HEK293 (cell line): ENCODE data around the gene REX1BD.

Experiments
- BCL11A ChIP-seq: fragments of 450-650 bp; formaldehyde crosslinking; IDR thresholded peaks from 2 replicates; pipeline ENCODE4 v1.5.1; 2016; ENCODE audit warnings: low read depth, missing biosample characterization, missing genetic modification characterization
- BCL6B ChIP-seq: fragments of 450-650 bp; formaldehyde crosslinking; IDR thresholded peaks from 2 replicates; pipeline ENCODE4 v1.5.1; 2017; ENCODE audit warnings: missing biosample characterization, missing genetic modification characterization
- CTCF ChIP-seq: fragments of 450-650 bp; formaldehyde crosslinking; IDR thresholded peaks from 2 replicates; pipeline ENCODE4 v1.5.1; 2016; ENCODE audit warnings: missing biosample characterization, missing genetic modification characterization
- GFI1B ChIP-seq: fragments of 450-650 bp; formaldehyde crosslinking; IDR thresholded peaks from 2 replicates; pipeline ENCODE4 v1.5.1; 2016; ENCODE audit warnings: missing biosample characterization, missing genetic modification characterization
- GLI2 ChIP-seq: fragments of 450-650 bp; formaldehyde crosslinking; IDR thresholded peaks from 2 replicates; pipeline ENCODE4; 2017; ENCODE audit warnings: missing biosample characterization, missing genetic modification characterization, low read depth, borderline replicate concordance
- GLI4 ChIP-seq: fragments of 450-650 bp; formaldehyde crosslinking; IDR thresholded peaks from 2 replicates; pipeline ENCODE4 v1.5.1; 2016; ENCODE audit warnings: missing biosample characterization, missing genetic modification characterization
- IKZF3 ChIP-seq: fragments of 450-650 bp; IDR thresholded peaks from 2 replicates; pipeline ENCODE4 v1.5.0; 2018; ENCODE audit warnings: missing biosample characterization, mild to moderate bottlenecking, missing genetic modification characterization, moderate library complexity
- KLF7 ChIP-seq: fragments of 450-650 bp; formaldehyde crosslinking; IDR thresholded peaks from 2 replicates; pipeline ENCODE4 v1.5.1; 2016; ENCODE audit warnings: missing biosample characterization, missing genetic modification characterization, borderline replicate concordance
- KLF9 ChIP-seq: fragments of 450-650 bp; formaldehyde crosslinking; IDR thresholded peaks from 2 replicates; pipeline ENCODE4 v1.5.1; 2016; ENCODE audit warnings: missing biosample characterization, missing genetic modification characterization, low read depth
- PRDM1 ChIP-seq: fragments of 450-650 bp; formaldehyde crosslinking; IDR thresholded peaks from 2 replicates; pipeline ENCODE4; 2016; ENCODE audit warnings: missing biosample characterization, missing genetic modification characterization
- RBAK ChIP-seq: fragments of 450-650 bp; formaldehyde crosslinking; IDR thresholded peaks from 2 replicates; pipeline ENCODE4 v1.5.1; 2016; ENCODE audit warnings: missing biosample characterization, missing genetic modification characterization
- REPIN1 ChIP-seq: fragments of 450-650 bp; formaldehyde crosslinking; IDR thresholded peaks from 2 replicates; pipeline ENCODE4 v1.5.1; 2017; ENCODE audit warnings: missing biosample characterization, missing genetic modification characterization, low read depth
- SP3 ChIP-seq: fragments of 450-650 bp; formaldehyde crosslinking; IDR thresholded peaks from 2 replicates; pipeline ENCODE4 v1.5.1; 2016; ENCODE audit warnings: missing biosample characterization, missing genetic modification characterization
- TCF7L2 ChIP-seq: IDR thresholded peaks from 2 replicates; pipeline ENCODE4 v1.6.1; 2011; ENCODE audit warnings: low read depth, mild to moderate bottlenecking, inconsistent platforms, low read length, moderate library complexity, borderline replicate concordance
- ZBTB44 ChIP-seq: fragments of 450-650 bp; IDR thresholded peaks from 2 replicates; pipeline ENCODE4 v1.5.1; 2018; ENCODE audit warnings: missing biosample characterization, mild to moderate bottlenecking, missing genetic modification characterization
- ZFP3 ChIP-seq: fragments of 450-650 bp; formaldehyde crosslinking; IDR thresholded peaks from 2 replicates; pipeline ENCODE4 v1.5.1; 2016; ENCODE audit warnings: low read depth, missing biosample characterization, missing genetic modification characterization
- ZNF175 ChIP-seq: fragments of 450-650 bp; formaldehyde crosslinking; IDR thresholded peaks from 2 replicates; pipeline ENCODE4 v1.5.1; 2016; ENCODE audit warnings: missing biosample characterization, missing genetic modification characterization
- ZNF2 ChIP-seq: fragments of 450-650 bp; formaldehyde crosslinking; IDR thresholded peaks from 2 replicates; pipeline ENCODE4 v1.5.1; 2016; ENCODE audit warnings: missing biosample characterization, missing genetic modification characterization
- ZNF248 ChIP-seq: fragments of 450-650 bp; formaldehyde crosslinking; IDR thresholded peaks from 2 replicates; pipeline ENCODE4 v1.5.1; 2017; ENCODE audit warnings: missing biosample characterization, missing genetic modification characterization
- ZNF292 ChIP-seq: fragments of 450-650 bp; formaldehyde crosslinking; IDR thresholded peaks from 2 replicates; pipeline ENCODE4 v1.5.1; 2016; ENCODE audit warnings: low read depth, missing biosample characterization, missing genetic modification characterization, borderline replicate concordance
- ZNF354C ChIP-seq: fragments of 450-650 bp; formaldehyde crosslinking; IDR thresholded peaks from 2 replicates; pipeline ENCODE4 v1.5.1; 2016; ENCODE audit warnings: missing biosample characterization, missing genetic modification characterization, low read depth, borderline replicate concordance
- ZNF366 ChIP-seq: fragments of 450-650 bp; formaldehyde crosslinking; conservative IDR thresholded peaks from 2 replicates; pipeline ENCODE4 v1.5.1; 2016; ENCODE audit warnings: missing biosample characterization, missing genetic modification characterization
- ZNF37A ChIP-seq: fragments of 450-650 bp; IDR thresholded peaks from 2 replicates; pipeline ENCODE4 v1.5.1; 2018; ENCODE audit warnings: missing biosample characterization, missing genetic modification characterization
- ZNF416 ChIP-seq: fragments of 450-650 bp; formaldehyde crosslinking; IDR thresholded peaks from 2 replicates; pipeline ENCODE4 v1.5.1; 2016; ENCODE audit warnings: missing biosample characterization, missing genetic modification characterization
- ZNF426 ChIP-seq: fragments of 450-650 bp; formaldehyde crosslinking; IDR thresholded peaks from 2 replicates; pipeline ENCODE4 v1.5.1; 2017; ENCODE audit warnings: missing biosample characterization, missing genetic modification characterization, mild to moderate bottlenecking, inconsistent platforms, moderate library complexity
- ZNF501 ChIP-seq: fragments of 450-650 bp; formaldehyde crosslinking; IDR thresholded peaks from 2 replicates; pipeline ENCODE4 v1.5.1; 2016; ENCODE audit warnings: missing biosample characterization, missing genetic modification characterization
- ZNF624 ChIP-seq: fragments of 450-650 bp; formaldehyde crosslinking; IDR thresholded peaks from 2 replicates; pipeline ENCODE4 v1.5.1; 2017; ENCODE audit warnings: missing biosample characterization, missing genetic modification characterization
- ZNF639 ChIP-seq: fragments of 450-650 bp; formaldehyde crosslinking; IDR thresholded peaks from 2 replicates; pipeline ENCODE4 v1.5.1; 2016; ENCODE audit warnings: missing biosample characterization, missing genetic modification characterization
- ZNF701 ChIP-seq: fragments of 450-650 bp; formaldehyde crosslinking; IDR thresholded peaks from 2 replicates; pipeline ENCODE4 v1.5.1; 2016; ENCODE audit warnings: missing biosample characterization, missing genetic modification characterization
- ZNF704 ChIP-seq: fragments of 450-650 bp; formaldehyde crosslinking; IDR thresholded peaks from 2 replicates; pipeline ENCODE4 v1.5.1; 2016; ENCODE audit warnings: missing biosample characterization, missing genetic modification characterization
- ZNF747 ChIP-seq: fragments of 450-650 bp; formaldehyde crosslinking; IDR thresholded peaks from 2 replicates; pipeline ENCODE4 v1.5.1; 2016; ENCODE audit warnings: missing biosample characterization, missing genetic modification characterization
- ZNF76 ChIP-seq: fragments of 450-650 bp; formaldehyde crosslinking; IDR thresholded peaks from 2 replicates; pipeline ENCODE4; 2016; ENCODE audit warnings: low read depth, missing biosample characterization, missing genetic modification characterization, borderline replicate concordance
- ZNF776 ChIP-seq: fragments of 450-650 bp; formaldehyde crosslinking; IDR thresholded peaks from 2 replicates; pipeline ENCODE4 v1.5.0; 2017; ENCODE audit warnings: missing biosample characterization, missing genetic modification characterization, borderline replicate concordance
- ZNF830 ChIP-seq: fragments of 450-650 bp; IDR thresholded peaks from 2 replicates; pipeline ENCODE4 v1.5.0; 2018; ENCODE audit warnings: missing biosample characterization, missing genetic modification characterization, low read depth, mild to moderate bottlenecking, moderate library complexity
- ZSCAN30 ChIP-seq: fragments of 450-650 bp; IDR thresholded peaks from 2 replicates; pipeline ENCODE4 v1.5.1; 2018; ENCODE audit warnings: missing biosample characterization, mild to moderate bottlenecking, missing genetic modification characterization, moderate library complexity

The REX1BD gene

GRCh38 chr19:18543814-18544475 lies 44.7 kb upstream of the REX1BD start (continued):
- TF ChIP-seq ZBTB44 (tag by site-specific recombination) (no peak; the same call in 1 of the 2 replicates), BCL11A (tag by site-specific recombination) (no peak), ZNF248 (tag by site-specific recombination) (no peak), ZNF776 (tag by site-specific recombination) (no peak), ZNF704 (tag by site-specific recombination) (no peak), ZNF624 (no peak), RBAK (tag by site-specific recombination) (no peak), CTCF (tag by site-specific recombination) (peak; percentile 79), ZNF426 (tag by site-specific recombination) (no peak), ZNF175 (tag by site-specific recombination) (no peak), TCF7L2 (no peak), ZNF354C (tag by site-specific recombination) (no peak), KLF7 (tag by site-specific recombination) (no peak), ZNF701 (tag by site-specific recombination) (no peak), GLI2 (tag by site-specific recombination) (no peak), ZNF416 (no peak), ZNF747 (tag by site-specific recombination) (no peak), ZNF366 (tag by site-specific recombination) (no peak; the same call in 1 of the 2 replicates), ZNF2 (tag by site-specific recombination) (no peak), ZNF830 (tag by site-specific recombination) (no peak), KLF9 (tag by site-specific recombination) (no peak), GLI4 (no peak), SP3 (tag by site-specific recombination) (peak; percentile 47; the same call in 1 of the 2 replicates), ZNF639 (tag by site-specific recombination) (no peak), IKZF3 (tag by site-specific recombination) (no peak), PRDM1 (tag by site-specific recombination) (no peak), ZNF501 (tag by site-specific recombination) (no peak), GFI1B (tag by site-specific recombination) (no peak), ZNF292 (tag by site-specific recombination) (no peak), ZFP3 (no peak), ZSCAN30 (no peak), ZNF37A (tag by site-specific recombination) (no peak), BCL6B (tag by site-specific recombination) (no peak), ZNF76 (tag by site-specific recombination) (no peak; the same call in 1 of the 2 replicates), REPIN1 (tag by site-specific recombination) (no peak)
